ENCODE results near the gene DIP2C.
"Not testable (repeated sequence)": the region's sequence is repeated elsewhere in the genome, so short reads cannot be mapped to it uniquely, and the experiment has no call there.

The DIP2C gene

DNA sequence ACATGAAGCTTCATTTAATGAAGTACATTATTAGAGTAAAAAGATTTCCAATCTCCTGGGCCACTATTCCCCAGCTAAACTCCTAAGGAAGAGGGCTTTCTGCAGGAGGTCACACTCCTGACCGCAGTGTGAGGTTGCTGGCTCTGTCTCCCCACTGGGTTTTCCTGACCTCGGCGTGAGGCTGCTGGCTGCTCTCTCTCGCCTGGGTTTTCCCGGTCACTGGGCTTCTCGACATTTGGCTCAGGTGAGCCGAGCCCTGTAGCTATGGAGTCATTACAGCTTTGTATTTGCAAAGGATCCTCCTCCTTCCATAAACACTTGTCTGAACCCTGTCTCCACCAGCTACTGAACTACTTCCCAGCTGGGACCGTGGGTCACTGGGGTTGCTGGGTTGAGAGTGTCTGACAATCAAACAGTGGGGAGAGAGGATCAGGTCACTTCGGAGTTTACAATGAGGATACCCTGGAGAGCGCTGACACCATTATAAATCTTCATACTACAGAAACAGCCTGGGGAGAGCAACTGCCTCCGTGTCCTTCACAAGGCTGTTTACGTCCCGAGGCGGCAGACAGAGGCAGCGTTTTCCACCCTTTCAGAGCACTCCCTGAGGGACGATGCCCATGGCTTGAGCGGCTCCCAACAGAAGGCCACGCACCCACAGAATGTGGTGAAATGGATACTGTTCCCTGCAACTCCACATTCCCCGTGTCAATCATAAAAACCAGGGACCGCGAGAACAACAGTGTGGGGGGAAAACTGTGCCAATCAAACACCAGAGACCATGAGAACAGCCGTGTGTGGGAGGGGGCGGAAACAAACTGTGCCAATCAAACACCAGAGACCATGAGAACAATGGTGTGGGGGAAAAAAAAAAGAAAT, 328.0 kb downstream of the DIP2C start:
- no peak for DNase-seq

DNA sequence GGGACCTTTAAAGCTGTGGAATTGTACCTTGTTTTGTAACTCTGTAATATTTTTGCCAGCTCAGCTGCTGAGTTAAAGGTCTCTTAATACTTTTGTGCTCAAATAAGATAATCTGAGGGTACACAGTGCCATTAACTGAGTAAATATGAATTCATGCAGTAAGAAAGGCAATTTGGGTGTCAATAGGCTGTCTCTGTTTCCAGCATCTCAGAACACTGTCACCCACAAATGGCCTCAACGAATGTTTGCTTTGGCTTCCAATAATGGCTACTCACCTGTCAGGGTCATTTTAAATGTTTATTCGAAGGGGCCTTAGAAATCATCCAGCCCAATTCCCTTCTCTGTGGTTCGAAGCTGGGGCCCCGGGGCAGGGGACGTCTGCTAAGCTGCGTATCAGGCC, 328.8 kb downstream of the DIP2C start:
- DNase-seq: no peak

- DNase-seq: no peak
Observed at GRCh38 chr10:359762-360161, 329.7 kb downstream of the DIP2C start.

GRCh38 chr10:359093-359492, 330.4 kb downstream of the DIP2C start:
- no peak for DNase-seq

DNA sequence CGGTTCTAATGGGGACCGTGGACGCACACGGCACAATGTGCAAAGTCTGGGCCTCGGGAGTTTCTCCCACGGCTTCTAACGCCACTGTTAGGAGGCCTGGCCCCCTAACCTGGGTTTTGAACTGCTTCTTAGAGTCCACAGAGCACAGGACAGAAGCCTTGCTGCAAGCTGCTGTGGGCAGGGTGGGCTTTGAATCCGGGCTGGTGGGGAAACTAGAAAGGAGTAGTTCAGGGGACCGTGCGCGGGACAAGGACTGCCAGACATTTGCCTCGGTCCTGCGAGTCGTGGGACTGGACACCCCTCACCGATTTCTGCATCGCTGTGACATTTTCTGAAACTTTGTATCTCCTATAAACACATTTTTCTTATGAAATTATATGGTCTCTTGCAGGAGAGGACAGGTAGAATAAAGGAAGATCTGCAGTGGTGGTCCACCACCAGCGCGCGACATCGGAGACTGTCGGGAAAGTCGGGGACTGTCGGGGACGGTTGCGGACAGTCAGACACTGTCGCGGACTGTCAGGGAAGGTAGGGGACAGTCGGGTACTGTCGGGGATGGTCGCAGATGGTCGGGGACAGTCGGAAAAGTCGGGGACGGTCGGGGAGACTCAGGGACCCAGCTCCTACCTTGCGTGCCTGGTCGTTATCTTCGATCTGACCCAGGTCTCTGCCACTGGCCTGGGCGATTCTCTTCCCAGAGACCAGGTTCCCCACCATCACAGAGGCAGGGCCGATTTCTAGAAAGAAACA, 332.1 kb downstream of the DIP2C start:
- no peak for DNase-seq

DNA sequence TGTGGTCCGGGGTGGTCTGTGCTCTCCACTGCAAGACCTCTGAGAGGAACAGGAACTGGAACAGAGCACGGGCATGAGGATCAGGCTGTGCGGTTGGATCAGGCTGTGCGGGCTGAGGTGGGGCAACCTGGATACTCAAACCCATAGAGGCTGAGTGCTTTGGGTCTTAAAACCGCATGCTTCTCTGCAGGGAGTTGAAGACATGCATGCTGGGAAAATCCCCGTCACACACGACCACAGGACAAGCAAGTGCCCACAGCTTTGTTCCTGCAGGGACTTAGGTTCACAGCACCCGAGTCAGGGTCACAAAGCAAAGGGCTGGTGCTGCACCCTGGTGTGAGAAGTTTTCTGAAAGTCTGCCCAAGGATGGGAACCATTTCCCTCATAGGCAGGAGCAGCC, 333.0 kb downstream of the DIP2C start:
- no peak for DNase-seq

DNA sequence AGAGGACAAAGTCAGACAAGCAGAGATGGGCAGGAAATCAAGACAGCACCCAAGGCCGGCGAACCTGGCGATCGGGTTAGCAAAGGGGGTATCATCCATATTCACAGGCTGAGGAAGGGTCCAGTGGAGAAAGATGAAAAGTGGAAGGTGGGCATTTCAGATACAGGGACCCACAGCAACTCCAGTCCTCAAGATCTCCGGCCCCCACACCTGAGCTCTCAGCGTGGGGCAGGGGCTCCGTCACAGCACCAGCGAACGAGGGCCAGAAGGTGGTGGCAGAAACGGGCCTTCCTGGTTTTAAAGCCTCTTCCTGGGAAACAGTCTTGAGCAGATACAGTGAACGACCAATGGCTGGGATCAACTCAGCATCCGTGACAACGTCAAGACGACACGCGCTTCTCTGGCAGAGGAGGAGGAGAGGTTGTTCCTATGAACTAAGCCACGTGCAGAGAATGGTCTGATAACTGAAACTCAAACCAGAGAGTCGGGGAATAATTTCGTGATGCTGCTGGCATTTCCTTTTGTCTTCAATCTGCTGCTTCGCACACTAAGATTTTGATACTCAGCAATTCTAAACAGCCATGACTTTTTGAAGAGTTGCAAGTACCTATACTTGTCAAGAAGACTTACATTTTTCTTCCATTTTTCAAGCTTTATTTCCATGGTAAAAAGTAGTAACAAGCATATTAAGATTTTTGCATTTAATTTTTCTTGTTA, 334.4 kb downstream of the DIP2C start:
- DNase-seq: no peak

GRCh38 chr10:352476-353235, 336.8 kb downstream of the DIP2C start:
- no peak for DNase-seq

DNA sequence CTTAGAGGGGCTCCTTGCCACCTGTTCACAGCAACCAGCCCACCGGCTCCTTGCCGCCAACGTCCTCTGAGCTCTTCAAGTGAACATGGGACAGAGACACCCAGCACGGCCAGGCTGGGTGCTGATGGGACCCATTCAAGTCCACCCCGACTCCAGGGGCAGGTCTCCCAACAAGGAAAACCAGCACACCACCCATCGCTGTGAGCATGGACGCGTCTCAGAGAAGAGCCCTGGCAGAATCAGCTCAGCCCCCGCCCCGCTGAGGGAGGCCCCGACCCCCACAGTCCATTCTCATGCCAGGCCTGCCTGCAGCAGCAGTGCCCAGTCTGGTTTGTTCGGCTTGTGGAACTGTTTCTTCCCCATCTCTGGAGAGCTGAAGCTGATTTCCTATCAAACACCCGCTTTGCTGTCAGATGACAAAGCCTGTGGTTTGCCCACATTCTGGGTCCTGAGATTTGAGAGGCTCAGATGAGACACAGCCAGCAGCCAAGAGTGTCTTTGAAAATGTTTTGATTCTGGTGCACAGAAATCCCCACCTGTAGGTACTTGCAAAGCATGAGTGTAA, 337.6 kb downstream of the DIP2C start:
- DNase-seq: no peak

- DNase-seq: no peak
Observed at GRCh38 chr10:350981-351501, 338.4 kb downstream of the DIP2C start.

- no peak for DNase-seq
Observed at GRCh38 chr10:349081-349480, 340.4 kb downstream of the DIP2C start.

DNA sequence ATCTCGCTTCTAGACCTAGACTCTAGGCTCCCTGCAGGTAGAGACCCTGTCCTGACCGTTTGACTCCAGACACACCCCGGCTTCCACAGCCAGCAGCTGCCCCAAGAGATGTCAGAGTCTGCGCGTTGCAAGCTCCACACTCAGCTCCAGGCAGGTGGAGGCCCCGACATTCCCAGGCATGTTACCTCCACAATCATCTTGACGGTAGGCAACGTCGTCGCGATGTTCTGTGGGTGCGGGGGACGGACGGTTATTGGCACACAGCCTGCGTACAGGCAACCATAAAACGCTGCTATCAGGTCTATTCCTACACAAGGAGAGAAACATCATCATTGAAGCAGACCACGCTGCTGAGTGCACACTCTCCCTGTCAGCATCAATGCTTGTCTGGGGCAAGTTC, 341.0 kb downstream of the DIP2C start:
- no peak for DNase-seq

DNA sequence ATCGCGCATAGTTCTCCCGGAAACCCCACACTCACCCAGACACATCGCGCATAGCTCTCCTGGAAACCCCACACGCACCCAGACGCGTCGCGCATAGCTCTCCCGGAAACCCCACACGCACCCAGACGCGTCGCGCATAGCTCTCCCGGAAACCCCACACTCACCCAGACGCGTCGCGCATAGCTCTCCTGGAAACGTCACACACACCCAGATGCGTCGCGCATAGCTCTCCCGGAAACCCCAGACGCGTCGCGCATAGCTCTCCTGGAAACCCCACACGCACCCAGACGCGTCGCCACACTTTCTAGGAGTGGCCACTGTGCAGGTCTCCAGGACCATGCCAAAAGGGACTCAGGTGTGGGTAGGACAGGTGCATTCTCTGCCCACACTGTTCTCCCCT, 341.7 kb downstream of the DIP2C start:
- not testable (repeated sequence) for DNase-seq

GRCh38 chr10:347190-347589, 342.3 kb downstream of the DIP2C start:
- DNase-seq: not testable (repeated sequence)

- no peak for DNase-seq
Observed at GRCh38 chr10:344582-345200, 344.8 kb downstream of the DIP2C start.

DNA sequence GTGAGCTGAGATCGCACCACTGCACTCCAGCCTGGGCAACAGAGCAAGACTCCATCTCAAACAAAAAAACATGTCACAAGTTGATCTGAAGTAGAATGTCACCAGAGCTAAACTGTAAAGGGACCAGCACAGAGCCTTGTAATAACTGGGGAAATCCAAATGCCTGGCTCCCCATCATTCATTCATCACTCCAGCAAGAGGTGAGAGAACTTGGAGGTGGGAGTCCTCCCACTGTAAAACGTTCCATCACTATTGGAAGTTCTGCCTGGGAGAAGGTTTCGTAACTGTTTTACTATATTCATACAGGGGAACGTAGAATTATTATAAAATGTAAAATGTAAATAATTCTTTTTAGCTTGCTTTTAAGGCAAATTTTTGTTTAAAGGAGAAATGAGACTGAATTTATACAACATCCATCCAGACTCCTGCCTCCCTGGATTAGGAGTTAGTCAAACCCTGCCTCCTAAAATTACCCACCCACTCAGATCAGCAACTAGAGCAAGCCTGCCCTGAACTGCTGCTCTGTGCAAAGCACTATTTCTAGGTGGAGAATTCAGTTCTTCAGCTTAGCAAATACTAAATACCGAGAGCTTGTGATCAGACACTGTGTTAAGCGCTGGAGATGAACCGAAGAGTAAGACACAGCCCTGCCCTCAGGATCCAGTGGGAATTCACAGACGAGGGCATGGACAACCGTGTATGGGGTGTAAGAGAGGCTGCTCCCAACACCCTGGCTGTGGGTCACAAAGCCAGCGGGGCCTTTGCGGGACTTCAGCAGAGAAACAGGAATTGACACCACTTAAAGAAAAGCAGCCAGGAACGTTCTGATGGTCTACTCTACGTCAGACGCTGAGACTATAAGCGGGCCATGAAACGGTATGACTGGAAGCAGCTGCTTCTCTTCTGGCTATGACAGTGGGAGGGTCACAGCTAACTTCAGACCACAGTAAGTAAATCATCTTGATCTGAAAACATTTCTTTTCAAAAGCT, 345.9 kb downstream of the DIP2C start:
- DNase-seq: no peak

DNA sequence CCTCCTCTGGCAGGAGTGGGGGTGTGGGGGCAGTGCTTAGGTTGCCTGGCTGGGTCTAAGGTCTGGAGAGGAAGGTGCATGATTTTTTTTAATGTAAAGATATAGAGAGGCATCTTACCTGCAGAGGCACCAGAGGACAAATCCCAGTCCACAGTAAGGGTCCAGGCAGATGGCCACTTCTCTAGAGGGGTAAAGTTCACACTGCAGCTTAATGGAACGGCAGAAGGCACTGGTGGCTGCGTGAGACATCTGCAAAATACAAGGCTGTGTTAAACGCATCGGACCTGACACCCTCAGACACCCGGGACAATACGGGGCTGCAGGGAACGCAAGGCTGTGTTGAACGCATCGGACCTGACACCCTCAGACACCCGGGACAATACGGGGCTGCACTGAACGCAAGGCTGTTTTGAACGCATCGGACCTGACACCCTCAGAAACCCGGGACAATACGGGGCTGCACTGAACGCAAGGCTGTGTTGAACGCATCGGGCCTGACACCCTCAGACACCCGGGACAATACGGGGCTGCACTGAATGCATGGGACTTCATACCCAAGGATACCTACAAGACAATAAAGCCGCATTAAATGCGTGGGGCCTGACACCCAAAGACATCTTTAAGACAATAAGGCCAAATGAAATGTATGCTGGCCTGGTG, 348.3 kb downstream of the DIP2C start:
- DNase-seq: no peak

- no peak for DNase-seq
Observed at GRCh38 chr10:340646-341045, 348.8 kb downstream of the DIP2C start.

DNA sequence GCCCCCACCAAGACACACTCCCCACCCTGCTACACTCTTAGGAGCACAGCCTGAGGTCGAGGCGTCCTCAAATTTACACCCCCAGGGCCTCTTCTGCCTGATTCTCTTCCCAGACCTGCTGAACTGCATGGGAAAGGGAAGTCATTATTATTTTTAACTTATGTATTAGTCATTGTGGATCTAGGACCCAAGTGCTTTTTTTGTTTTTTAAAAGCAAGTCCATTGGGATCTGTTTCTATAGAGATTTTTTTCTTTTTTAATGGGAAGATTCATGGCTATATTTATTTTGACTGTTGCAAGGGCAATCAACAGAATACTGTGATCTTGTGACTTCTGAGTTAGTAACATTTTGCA, 350.5 kb downstream of the DIP2C start:
- no peak for DNase-seq
